Endothelial cell of umbilical vein (primary cell): ENCODE data around the gene TRAK1. TPM values are rescaled to one million over a fixed set of nuclear protein-coding genes. Genes with fewer than 3 reads are reported as not detected.

Source experiments
- BruUV-seq: library from RNA; stranded (reverse); fragments of 400-500 nt; replicated peaks from 2 replicates; lab custom pipeline; 2021; lab: Mats Ljungman, UMichigan
- CTCF ChIA-PET: fragments of 300-600, 350-600 bp; sonication (Branson Sonifier 250); formaldehyde crosslinking; loops from one replicate; lab custom pipeline; 2021; ENCODE audit warnings: antibody characterized with exemption, inconsistent platforms; lab: Charles Lee
- POLR2A ChIA-PET: fragments of 300-600, 350-600 bp; sonication (Branson Sonifier 250); formaldehyde crosslinking; loops from one replicate; lab custom pipeline; 2021; ENCODE audit warnings: antibody characterized with exemption, inconsistent platforms; lab: Charles Lee
- DNase-seq: peaks from one replicate; pipeline ENCODE4 v3.0.0-alpha.2; 2011; ENCODE audit warnings: low read depth, low spot score
- FAIRE-seq: peaks from 2 replicates; lab custom pipeline; 2011; peaks lifted over from hg19 to GRCh38; lab: Jason Lieb, UNC
- H2AFZ ChIP-seq: 2 replicates; pipeline ENCODE4 v1.6.0; 2012; ENCODE audit warnings: low read depth, low read length, control low read depth, inconsistent platforms
- H3K27ac ChIP-seq: 2 replicates; pipeline ENCODE4 v1.5.1; 2011; ENCODE audit warnings: low read depth, mild to moderate bottlenecking, control low read depth, low read length, moderate library complexity; ENCODE audit not compliant: insufficient read depth
- H3K27me3 ChIP-seq, 2 experiments: 2 replicates each; pipeline versions ENCODE4 v1.6.0 to v1.6.1; 2011; ENCODE audit warnings: low read length in 2 of 2, mixed read lengths in 1 of 2; ENCODE audit not compliant: control insufficient read depth in 2 of 2, insufficient read depth in 2 of 2
- H3K36me3 ChIP-seq, 2 experiments: 2 replicates in 1 of 2; 3 replicates in 1 of 2; pipeline ENCODE4 v1.5.1; 2011; ENCODE audit warnings: low read length in 2 of 2, mild to moderate bottlenecking in 1 of 2, moderate library complexity in 1 of 2; ENCODE audit not compliant: control insufficient read depth in 2 of 2, insufficient read depth in 2 of 2; ENCODE audit errors: extremely low read depth in 1 of 2
- H3K4me1 ChIP-seq: 3 replicates; pipeline ENCODE4 v1.5.1; 2011; ENCODE audit warnings: mild to moderate bottlenecking, low read length; ENCODE audit not compliant: control insufficient read depth, insufficient read depth; ENCODE audit errors: extremely low read depth
- H3K4me2 ChIP-seq: 2 replicates; pipeline ENCODE4 v1.6.1; 2011; ENCODE audit warnings: low read length, control low read depth, mixed read lengths; ENCODE audit not compliant: insufficient read depth
- H3K4me3 ChIP-seq, 3 experiments: fragments of 200-600 bp in 1 of 3; sonication (generic), shearing (Covaris generic) in 1 of 3; replicated peaks in 1 of 3; 2 replicates each; pipeline ENCODE4 v1.5.1; 2011 to 2016; ENCODE audit warnings: control low read depth in 3 of 3, low read length in 3 of 3, mild to moderate bottlenecking in 2 of 3, inconsistent platforms in 1 of 3, low read depth in 1 of 3, moderate library complexity in 1 of 3; ENCODE audit not compliant: insufficient read depth in 1 of 3
- H3K79me2 ChIP-seq: 2 replicates; pipeline ENCODE4 v1.6.0; 2012; ENCODE audit warnings: low read length, inconsistent platforms; ENCODE audit not compliant: control insufficient read depth, insufficient read depth
- H3K9ac ChIP-seq: replicated peaks from 2 replicates; pipeline ENCODE3; 2011; ENCODE audit warnings: low read length, control low read depth; ENCODE audit not compliant: insufficient read depth; ENCODE audit errors: extremely low read depth
- H3K9me1 ChIP-seq: replicated peaks from 3 replicates; pipeline ENCODE4 v1.6.0; 2011; ENCODE audit warnings: mild to moderate bottlenecking, low read length; ENCODE audit not compliant: control insufficient read depth, insufficient read depth; ENCODE audit errors: extremely low read depth
- H3K9me3 ChIP-seq: replicated peaks from 2 replicates; pipeline ENCODE4 v1.5.1; 2012; ENCODE audit warnings: low read length, inconsistent platforms; ENCODE audit not compliant: control insufficient read depth, insufficient read depth
- H4K20me1 ChIP-seq: replicated peaks from 2 replicates; pipeline ENCODE3; 2011; ENCODE audit warnings: mild to moderate bottlenecking, low read length; ENCODE audit not compliant: control insufficient read depth, insufficient read depth; ENCODE audit errors: extremely low read depth
- EZH2 ChIP-seq: IDR thresholded peaks from 2 replicates; pipeline ENCODE4 v1.6.1; 2012; ENCODE audit warnings: borderline replicate concordance, low read depth, mild to moderate bottlenecking, moderate library complexity, low read length, inconsistent platforms; ENCODE audit not compliant: severe bottlenecking
- FOS ChIP-seq: IDR thresholded peaks from 2 replicates; pipeline ENCODE4 v1.6.1; 2011; ENCODE audit warnings: mild to moderate bottlenecking, low read length, moderate library complexity, borderline replicate concordance; ENCODE audit not compliant: insufficient read depth
- GATA2 ChIP-seq: IDR thresholded peaks from 2 replicates; pipeline ENCODE4 v1.7.0; 2011; ENCODE audit warnings: low read depth, mild to moderate bottlenecking, moderate library complexity, mixed read lengths, low read length; ENCODE audit not compliant: insufficient read length, insufficient read depth
- JUN ChIP-seq: IDR thresholded peaks from 2 replicates; pipeline ENCODE4 v1.6.1; 2011; ENCODE audit warnings: borderline replicate concordance, low read depth; ENCODE audit not compliant: insufficient read length, insufficient read depth
- MYC ChIP-seq: IDR thresholded peaks from one replicate; pipeline ENCODE4 v1.6.1; 2011; ENCODE audit warnings: mild to moderate bottlenecking, low read depth, low read length
- POLR2A ChIP-seq: IDR thresholded peaks from 2 replicates; pipeline ENCODE4 v1.6.1; 2012; ENCODE audit warnings: low read depth, mild to moderate bottlenecking, control low read depth, low read length
- POLR2AphosphoS5 ChIP-seq: IDR thresholded peaks from 2 replicates; pipeline ENCODE4 v1.6.1; 2012; ENCODE audit warnings: low read depth, mild to moderate bottlenecking, control low read depth, low read length, moderate library complexity; ENCODE audit not compliant: insufficient read depth
- dilution Hi-C: fragments of 300-500 bp; cut with MboI; formaldehyde crosslinking; loops from one replicate; pipeline ENCODE4 v1.15.0; 2019; ENCODE audit warnings: low sequenced_read_pairs; ENCODE audit not compliant: extremely low pct_ligation_motif_present
- intact Hi-C: fragments of 100-400 bp; cut with micrococcal nuclease; formaldehyde crosslinking; loops from one replicate; pipeline ENCODE4 v1.10.0; 2022
- polyA plus RNA-seq, 4 experiments: library from polyadenylated mRNA; depleted of rRNA in 3 of 4; stranded (reverse) in 3 of 4; unstranded in 1 of 4; fragments of >200 nt; gene quantifications; 2 replicates each; pipeline versions ENCODE4 v1.2.1 to v1.2.3, GENCODE V29; 2011 to 2012; ENCODE audit warnings: missing spikeins in 1 of 4
- total RNA-seq: library from RNA; stranded (reverse); gene quantifications from 2 replicates; pipeline ENCODE4 v1.2.3, GENCODE V29; 2021
- TF ChIP-seq, protein P1 (sequence below), 2 donors: IDR thresholded peaks; 1 replicate in 1 of 2; 2 replicates in 1 of 2; pipeline ENCODE4 v1.5.1; 2011; ENCODE audit warnings: low read length in 2 of 2, mild to moderate bottlenecking in 2 of 2, moderate library complexity in 2 of 2, control low read depth in 1 of 2, inconsistent platforms in 1 of 2, low read depth in 1 of 2; ENCODE audit not compliant: insufficient read depth in 1 of 2; ENCODE audit errors: extremely low read depth in 1 of 2
- TF ChIP-seq, protein P2 (sequence below): IDR thresholded peaks from 2 replicates; pipeline ENCODE4 v1.6.1; 2011; ENCODE audit not compliant: insufficient read depth, insufficient read length

The TRAK1 gene
- total and polyA plus RNA-seq, 2 donors (not counting 3 experiments of a cell fraction or from before 2014, with no cell fraction given): 38.5 to 59.6 TPM

DNA sequence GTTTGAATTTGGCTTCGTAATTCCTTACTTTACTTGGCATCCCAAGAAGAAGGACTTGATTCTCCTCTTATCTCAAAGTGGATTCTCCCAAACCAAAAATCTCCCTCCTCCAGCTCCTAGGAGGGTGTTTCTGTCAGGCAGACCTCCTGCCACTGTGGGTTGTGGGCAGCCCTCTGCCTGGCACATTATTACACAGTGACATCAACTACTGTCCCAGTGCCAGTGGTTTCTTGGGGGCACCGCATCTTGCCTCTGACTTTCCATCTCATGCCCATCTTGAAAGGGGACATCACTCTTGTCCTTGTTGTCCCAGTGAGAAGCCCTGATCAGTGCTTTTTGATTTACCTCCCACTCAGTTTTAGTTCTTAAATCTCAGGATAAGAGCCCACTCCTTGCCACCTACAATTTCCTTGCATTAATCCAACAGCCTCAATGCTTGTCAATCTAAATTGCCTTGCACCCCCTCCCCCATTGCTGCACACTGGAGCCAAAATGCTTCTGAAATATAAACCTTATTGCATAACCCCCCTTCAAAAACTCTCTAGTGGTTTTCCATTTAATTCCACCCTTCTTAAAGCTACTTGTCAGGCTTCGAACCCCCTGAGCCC lies 81.0 kb downstream of the TRAK1 start:
- no TSS peak for BruUV-seq
- ChIA-PET POLR2A (no interaction called here), CTCF (interaction anchor here (1.9 kb wide), 1 partner anchor 55 kb away, joined by 4 read pairs; no protein-coding TSS in a partner anchor)
- Histone ChIP-seq H2AFZ (no peak overlapping the region), H3K9me1 (no peaks in the 10 kb centered on the region), H3K27ac (no peak overlapping the region), H3K4me1 (peaks cover 3% of the 10 kb centered on the region), H3K9ac (no peak overlapping the region), H4K20me1 (peaks cover 3% of the 10 kb centered on the region), H3K4me2 (no peak overlapping the region), H3K79me2 (peaks cover 42% of the 10 kb centered on the region), H3K36me3 (no peaks in the 10 kb centered on the region), H3K4me3 (no peak overlapping the region), H3K27me3 (no peaks in the 10 kb centered on the region), H3K9me3 (no peaks in the 10 kb centered on the region)
- FAIRE-seq (no peak), DNase-seq (no peak)
- intact Hi-C loops: no loop called here
- TF ChIP-seq, protein P1, sequence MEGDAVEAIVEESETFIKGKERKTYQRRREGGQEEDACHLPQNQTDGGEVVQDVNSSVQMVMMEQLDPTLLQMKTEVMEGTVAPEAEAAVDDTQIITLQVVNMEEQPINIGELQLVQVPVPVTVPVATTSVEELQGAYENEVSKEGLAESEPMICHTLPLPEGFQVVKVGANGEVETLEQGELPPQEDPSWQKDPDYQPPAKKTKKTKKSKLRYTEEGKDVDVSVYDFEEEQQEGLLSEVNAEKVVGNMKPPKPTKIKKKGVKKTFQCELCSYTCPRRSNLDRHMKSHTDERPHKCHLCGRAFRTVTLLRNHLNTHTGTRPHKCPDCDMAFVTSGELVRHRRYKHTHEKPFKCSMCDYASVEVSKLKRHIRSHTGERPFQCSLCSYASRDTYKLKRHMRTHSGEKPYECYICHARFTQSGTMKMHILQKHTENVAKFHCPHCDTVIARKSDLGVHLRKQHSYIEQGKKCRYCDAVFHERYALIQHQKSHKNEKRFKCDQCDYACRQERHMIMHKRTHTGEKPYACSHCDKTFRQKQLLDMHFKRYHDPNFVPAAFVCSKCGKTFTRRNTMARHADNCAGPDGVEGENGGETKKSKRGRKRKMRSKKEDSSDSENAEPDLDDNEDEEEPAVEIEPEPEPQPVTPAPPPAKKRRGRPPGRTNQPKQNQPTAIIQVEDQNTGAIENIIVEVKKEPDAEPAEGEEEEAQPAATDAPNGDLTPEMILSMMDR (IDR thresholded peaks at IDR 0.05; ENCODE audit: extremely low read depth in 1 of 2, insufficient read depth in 1 of 2, low read depth in 1 of 2, low read length in 2 of 2): no peak
- TF ChIP-seq EZH2: no peak
- TF ChIP-seq MYC: no peak
- TF ChIP-seq GATA2: no peak
- TF ChIP-seq FOS: no peak
- no peak for TF ChIP-seq JUN
- TF ChIP-seq, protein P2, sequence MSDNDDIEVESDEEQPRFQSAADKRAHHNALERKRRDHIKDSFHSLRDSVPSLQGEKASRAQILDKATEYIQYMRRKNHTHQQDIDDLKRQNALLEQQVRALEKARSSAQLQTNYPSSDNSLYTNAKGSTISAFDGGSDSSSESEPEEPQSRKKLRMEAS: no peak
- TF ChIP-seq POLR2A: no peak
- TF ChIP-seq POLR2AphosphoS5: no peak
- dilution Hi-C loops: no loop called here
